Neural progenitor cell (in vitro differentiated cells): ENCODE results near the gene C9orf78. TPM values are rescaled to one million over a fixed set of nuclear protein-coding genes. Genes with fewer than 3 reads are reported as not detected.

Source experiments
- DNase-seq: peaks from one replicate; pipeline ENCODE4 v3.0.0-alpha.2; 2016; ENCODE audit warnings: low spot score
- H2AFZ ChIP-seq: fragments of 200-600 bp; sonication (generic); replicated peaks from 2 replicates; pipeline ENCODE4 v1.6.1; 2016; ENCODE audit warnings: antibody characterized with exemption
- H3F3A ChIP-seq: fragments of 200-600 bp; sonication (generic); 2 replicates; pipeline ENCODE4 v1.6.1; 2016; ENCODE audit warnings: antibody characterized with exemption, low read depth
- H3K27ac ChIP-seq: fragments of 200-600 bp; sonication (generic); 2 replicates; pipeline ENCODE4 v1.5.1; 2016; ENCODE audit warnings: mild to moderate bottlenecking
- H3K27me3 ChIP-seq: fragments of 200-600 bp; sonication (generic); 2 replicates; pipeline ENCODE4 v1.6.1; 2016; ENCODE audit warnings: mild to moderate bottlenecking, moderate library complexity
- H3K36me3 ChIP-seq: fragments of 200-600 bp; sonication (generic); 2 replicates; pipeline ENCODE4 v1.5.1; 2016
- H3K4me1 ChIP-seq: fragments of 200-600 bp; sonication (generic); 2 replicates; pipeline ENCODE4 v1.6.1; 2016; ENCODE audit warnings: mixed run types
- H3K4me2 ChIP-seq: fragments of 200-600 bp; sonication (generic); 2 replicates; pipeline ENCODE4 v1.6.1; 2016
- H3K4me3 ChIP-seq: fragments of 200-600 bp; sonication (generic); 2 replicates; pipeline ENCODE4 v1.5.1; 2016
- H3K79me2 ChIP-seq: fragments of 200-600 bp; sonication (generic); 2 replicates; pipeline ENCODE4 v1.6.1; 2016; ENCODE audit warnings: low read depth
- H3K9ac ChIP-seq: fragments of 200-600 bp; sonication (generic); 2 replicates; pipeline ENCODE4 v1.6.1; 2016
- H3K9me3 ChIP-seq: fragments of 200-600 bp; sonication (generic); 2 replicates; pipeline ENCODE4 v1.5.1; 2016; ENCODE audit warnings: low read depth
- H4K20me1 ChIP-seq: fragments of 200-600 bp; sonication (generic); 2 replicates; pipeline ENCODE4 v1.6.1; 2016; ENCODE audit warnings: low read depth
- H3K27ac Mint-ChIP-seq: 3 replicates; pipeline ENCODE4 v1.8.0; 2021; ENCODE audit warnings: mixed read lengths
- H3K27me3 Mint-ChIP-seq: 2 replicates; pipeline ENCODE4 v1.8.0; 2022; ENCODE audit warnings: low read depth, mild to moderate bottlenecking, inconsistent platforms, moderate library complexity, mixed read lengths; ENCODE audit not compliant: insufficient read depth
- H3K36me3 Mint-ChIP-seq: 3 replicates; pipeline ENCODE4 v1.8.0; 2021; ENCODE audit warnings: mixed read lengths
- H3K4me1 Mint-ChIP-seq: 3 replicates; pipeline ENCODE4 v1.8.0; 2021; ENCODE audit warnings: mixed read lengths
- H3K4me3 Mint-ChIP-seq: 3 replicates; pipeline ENCODE4 v1.8.0; 2021; ENCODE audit warnings: mild to moderate bottlenecking, moderate library complexity, mixed read lengths
- H3K9me3 Mint-ChIP-seq: 3 replicates; pipeline ENCODE4 v1.8.0; 2020; ENCODE audit warnings: mixed read lengths
- CTCF ChIP-seq: fragments of 200-600 bp; sonication (generic); IDR thresholded peaks from 2 replicates; pipeline ENCODE4 v1.5.1; 2017; ENCODE audit warnings: antibody characterized with exemption, mild to moderate bottlenecking
- EZH2 ChIP-seq: fragments of 200-600 bp; sonication (generic); IDR thresholded peaks from 2 replicates; pipeline ENCODE4 v1.6.1; 2017; ENCODE audit warnings: antibody characterized with exemption, mild to moderate bottlenecking, moderate library complexity
- EZH2phosphoT487 ChIP-seq: fragments of 200-600 bp; sonication (generic); IDR thresholded peaks from 2 replicates; pipeline ENCODE4 v1.6.1; 2017; ENCODE audit warnings: antibody characterized with exemption
- total RNA-seq: library from RNA; depleted of rRNA; stranded (reverse); fragments of >200 nt; gene quantifications from 2 replicates; pipeline ENCODE4 v1.2.3, GENCODE V29; 2015; ENCODE audit warnings: low replicate concordance

Gene C9orf78
- total RNA-seq, 1 donor from 2014 or later = 42.2 TPM

GRCh38 chr9:129828051-129828450 is 7.0 kb downstream of the C9orf78 start:
- Mint-ChIP-seq H3K27me3 (no peaks in the 10 kb centered on the region), H3K36me3 (peaks cover 7% of the 10 kb centered on the region), H3K4me3 (no peak overlapping the region), H3K4me1 (peaks cover 1% of the 10 kb centered on the region), H3K27ac (no peak overlapping the region), H3K9me3 (no peaks in the 10 kb centered on the region)
- Histone ChIP-seq H3F3A (peaks cover 24% of the 10 kb centered on the region), H2AFZ (no peak overlapping the region), H3K79me2 (peaks cover 9% of the 10 kb centered on the region), H3K9me3 (no peaks in the 10 kb centered on the region), H3K36me3 (no peaks in the 10 kb centered on the region), H3K27me3 (no peaks in the 10 kb centered on the region), H3K4me3 (no peak overlapping the region), H3K4me2 (no peak overlapping the region), H3K27ac (no peak overlapping the region), H3K9ac (no peak overlapping the region), H4K20me1 (no peaks in the 10 kb centered on the region), H3K4me1 (no peaks in the 10 kb centered on the region)
- DNase-seq = no peak
- no peak for TF ChIP-seq CTCF
- no peak for TF ChIP-seq EZH2phosphoT487
- TF ChIP-seq EZH2 = no peak

- no peaks in the 10 kb centered on the region for H4K20me1 ChIP-seq
- Mint-ChIP-seq H3K36me3 (peaks cover 13% of the 10 kb centered on the region), H3K9me3 (no peaks in the 10 kb centered on the region), H3K4me1 (peaks cover 10% of the 10 kb centered on the region), H3K27me3 (no peaks in the 10 kb centered on the region), H3K4me3 (no peak overlapping the region), H3K27ac (no peak overlapping the region)
- no peak overlapping the region for H3K9ac ChIP-seq
- H3K79me2 ChIP-seq = peaks cover 21% of the 10 kb centered on the region
- H2AFZ ChIP-seq = no peak overlapping the region
- H3K9me3 ChIP-seq = no peaks in the 10 kb centered on the region
- H3K27me3 ChIP-seq = no peaks in the 10 kb centered on the region
- TF ChIP-seq CTCF (no peak), EZH2phosphoT487 (no peak), EZH2 (no peak)
- H3K36me3 ChIP-seq = no peaks in the 10 kb centered on the region
- peaks cover 24% of the 10 kb centered on the region for H3F3A ChIP-seq
- H3K4me2 ChIP-seq = no peak overlapping the region
- no peaks in the 10 kb centered on the region for H3K4me1 ChIP-seq
- no peak overlapping the region for H3K27ac ChIP-seq
- no peak for DNase-seq
- H3K4me3 ChIP-seq = no peak overlapping the region
Observed at GRCh38 chr9:129826759-129827158, 8.3 kb downstream of the C9orf78 start.

GRCh38 chr9:129826344-129826743 is 8.7 kb downstream of the C9orf78 start:
- TF ChIP-seq CTCF = no peak
- peaks cover 24% of the 10 kb centered on the region for H3F3A ChIP-seq
- H3K36me3 Mint-ChIP-seq = peaks cover 13% of the 10 kb centered on the region
- H3K79me2 ChIP-seq = peaks cover 24% of the 10 kb centered on the region
- H3K4me3 ChIP-seq = no peak overlapping the region
- H3K9me3 ChIP-seq = no peaks in the 10 kb centered on the region
- no peak overlapping the region for H3K4me3 Mint-ChIP-seq
- H2AFZ ChIP-seq = no peak overlapping the region
- no peaks in the 10 kb centered on the region for H3K27me3 ChIP-seq
- H3K4me2 ChIP-seq = no peak overlapping the region
- peaks cover 10% of the 10 kb centered on the region for H3K4me1 Mint-ChIP-seq
- H3K36me3 ChIP-seq = no peaks in the 10 kb centered on the region
- H3K27ac Mint-ChIP-seq = no peak overlapping the region
- H3K27ac ChIP-seq = no peak overlapping the region
- no peaks in the 10 kb centered on the region for H3K27me3 Mint-ChIP-seq
- no peaks in the 10 kb centered on the region for H3K4me1 ChIP-seq
- H3K9me3 Mint-ChIP-seq = no peaks in the 10 kb centered on the region
- H4K20me1 ChIP-seq = no peaks in the 10 kb centered on the region
- no peak overlapping the region for H3K9ac ChIP-seq
- no peak for DNase-seq
